Panc1 (cell line): ENCODE results near the gene EXD3. TPM values are rescaled to one million over a fixed set of nuclear protein-coding genes. Genes with fewer than 3 reads are reported as not detected.

Source experiments
- ATAC-seq: fragments of 200-7000 bp; cut with Tn5 transposase; 2 replicates; pipeline ENCODE4 v1.9.1; 2020; ENCODE audit warnings: mild to moderate bottlenecking, moderate library complexity
- BruUV-seq: library from RNA; stranded (reverse); fragments of 400-500 nt; replicated peaks from 2 replicates; lab custom pipeline; 2021; lab: Mats Ljungman, UMichigan
- CTCF ChIA-PET: fragments of 300-600 bp; sonication (Branson Sonifier 250); formaldehyde crosslinking; loops from one replicate; lab custom pipeline; 2022; ENCODE audit warnings: antibody characterized with exemption; lab: Charles Lee
- POLR2A ChIA-PET: fragments of 300-600 bp; sonication (Branson Sonifier 250); formaldehyde crosslinking; loops from one replicate; lab custom pipeline; 2022; ENCODE audit warnings: antibody characterized with exemption; lab: Charles Lee
- DNase-seq: peaks from one replicate; pipeline ENCODE4 v3.0.0-alpha.2; 2010; ENCODE audit warnings: low read depth, low spot score
- H3K27ac ChIP-seq: 2 replicates; pipeline ENCODE4 v1.5.1; 2011; ENCODE audit warnings: mild to moderate bottlenecking, low read length, inconsistent platforms
- H3K27me3 ChIP-seq: fragments of 200-500 bp; sonication (Bioruptor generic); 2 replicates; pipeline ENCODE4 v1.6.0; 2014; ENCODE audit warnings: low read length, inconsistent platforms; ENCODE audit not compliant: control insufficient read depth, insufficient read depth
- H3K36me3 ChIP-seq: fragments of 200-500 bp; sonication (Bioruptor generic); 2 replicates; pipeline ENCODE4 v1.5.1; 2014; ENCODE audit warnings: inconsistent platforms, mild to moderate bottlenecking, low read length, moderate library complexity; ENCODE audit not compliant: control insufficient read depth, insufficient read depth
- H3K4me1 ChIP-seq: 2 replicates; pipeline ENCODE4 v1.5.1; 2011; ENCODE audit warnings: inconsistent platforms, mild to moderate bottlenecking, low read length, moderate library complexity; ENCODE audit not compliant: control insufficient read depth, insufficient read depth
- H3K4me3 ChIP-seq, 2 experiments: 2 replicates each; pipeline ENCODE4 v1.5.1; 2011 to 2012; ENCODE audit warnings: low read depth in 2 of 2, low read length in 2 of 2, mild to moderate bottlenecking in 2 of 2, inconsistent platforms in 1 of 2, moderate library complexity in 1 of 2
- H3K9me3 ChIP-seq: fragments of 200-500 bp; sonication (Bioruptor generic); 2 replicates; pipeline ENCODE4 v1.5.1; 2014; ENCODE audit warnings: low read depth, mild to moderate bottlenecking, inconsistent platforms, low read length, moderate library complexity; ENCODE audit not compliant: control insufficient read depth, insufficient read depth
- POLR2AphosphoS5 ChIP-seq: IDR thresholded peaks from 2 replicates; pipeline ENCODE4 v1.6.1; 2012; ENCODE audit warnings: mild to moderate bottlenecking, low read depth, low read length, moderate library complexity
- SIN3A ChIP-seq: IDR thresholded peaks from 2 replicates; pipeline ENCODE4 v1.6.1; 2012; ENCODE audit warnings: low read depth, mild to moderate bottlenecking, low read length, moderate library complexity, borderline replicate concordance; ENCODE audit not compliant: insufficient read depth
- TCF7L2 ChIP-seq: IDR thresholded peaks from 2 replicates; pipeline ENCODE4 v1.6.1; 2011; ENCODE audit warnings: mild to moderate bottlenecking, low read depth, low read length, inconsistent platforms
- in situ Hi-C: cut with HindIII; loops from 2 replicates; pipeline ENCODE4 v1.10.0; 2016; ENCODE audit warnings: low sequenced_read_pairs, low pct_unique_long_range_greater_than_20kb
- intact Hi-C: fragments of 100-400 bp; cut with micrococcal nuclease; formaldehyde crosslinking; loops from one replicate; pipeline ENCODE4 v1.10.0; 2022; ENCODE audit not compliant: unreplicated experiment
- total RNA-seq: library from RNA; stranded (reverse); gene quantifications from one replicate; pipeline ENCODE4 v1.2.1, GENCODE V29; 2021; ENCODE audit not compliant: unreplicated experiment
- TF ChIP-seq, protein P1 (sequence below): fragments of 450-650 bp; IDR thresholded peaks from 2 replicates; pipeline ENCODE4 v1.5.1; 2017; ENCODE audit warnings: mild to moderate bottlenecking
- TF ChIP-seq, protein P2 (sequence below), 2 experiments: IDR thresholded peaks; 2 replicates each; pipeline ENCODE4 v1.6.1; 2011 to 2012; ENCODE audit warnings: low read depth in 2 of 2, control low read depth in 1 of 2, low read length in 1 of 2, mild to moderate bottlenecking in 1 of 2, moderate library complexity in 1 of 2; ENCODE audit not compliant: insufficient read depth in 1 of 2

Gene EXD3
- total RNA-seq, 1 experiment from 2014 or later, result 9.2 TPM

DNA sequence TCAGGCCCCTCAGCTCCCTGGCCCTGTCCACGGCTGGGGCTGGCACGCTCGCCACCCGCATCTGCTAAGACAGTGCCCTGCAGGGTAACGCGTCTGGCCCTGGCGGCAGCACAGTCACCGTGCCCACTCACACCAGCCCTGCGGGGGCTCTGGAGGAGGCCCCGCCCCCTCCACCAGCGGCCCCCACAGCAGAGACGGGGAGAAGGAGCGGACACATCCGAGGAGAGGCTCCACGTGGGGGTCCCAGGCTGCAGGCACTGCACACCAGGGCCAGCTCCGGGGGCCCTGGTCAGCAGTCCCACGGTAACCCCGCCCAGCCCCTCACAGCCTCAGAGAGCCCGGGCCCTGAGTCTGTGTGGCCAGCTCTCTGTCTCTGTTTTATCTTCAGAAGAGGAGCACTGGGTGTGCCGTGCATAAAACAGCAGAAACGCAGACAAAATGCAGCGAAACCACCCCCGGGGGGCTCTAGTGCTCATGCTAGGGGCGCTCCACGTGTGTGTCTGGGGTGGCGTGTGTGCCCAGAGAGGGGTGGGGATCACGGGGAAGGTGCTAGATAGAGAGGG is 73.4 kb downstream of the EXD3 start:
- no peaks in the 10 kb centered on the region for H3K4me1 ChIP-seq
- no peaks in the 10 kb centered on the region for H3K9me3 ChIP-seq
- H3K27me3 ChIP-seq, result no peaks in the 10 kb centered on the region
- no TSS peak for BruUV-seq
- ChIA-PET CTCF (no interaction called here), POLR2A (no interaction called here)
- DNase-seq (no peak), ATAC-seq (no peak)
- no peaks in the 10 kb centered on the region for H3K36me3 ChIP-seq
- in situ Hi-C loops (no loop called here), intact Hi-C loops (no loop called here)
- TF ChIP-seq, protein P1, sequence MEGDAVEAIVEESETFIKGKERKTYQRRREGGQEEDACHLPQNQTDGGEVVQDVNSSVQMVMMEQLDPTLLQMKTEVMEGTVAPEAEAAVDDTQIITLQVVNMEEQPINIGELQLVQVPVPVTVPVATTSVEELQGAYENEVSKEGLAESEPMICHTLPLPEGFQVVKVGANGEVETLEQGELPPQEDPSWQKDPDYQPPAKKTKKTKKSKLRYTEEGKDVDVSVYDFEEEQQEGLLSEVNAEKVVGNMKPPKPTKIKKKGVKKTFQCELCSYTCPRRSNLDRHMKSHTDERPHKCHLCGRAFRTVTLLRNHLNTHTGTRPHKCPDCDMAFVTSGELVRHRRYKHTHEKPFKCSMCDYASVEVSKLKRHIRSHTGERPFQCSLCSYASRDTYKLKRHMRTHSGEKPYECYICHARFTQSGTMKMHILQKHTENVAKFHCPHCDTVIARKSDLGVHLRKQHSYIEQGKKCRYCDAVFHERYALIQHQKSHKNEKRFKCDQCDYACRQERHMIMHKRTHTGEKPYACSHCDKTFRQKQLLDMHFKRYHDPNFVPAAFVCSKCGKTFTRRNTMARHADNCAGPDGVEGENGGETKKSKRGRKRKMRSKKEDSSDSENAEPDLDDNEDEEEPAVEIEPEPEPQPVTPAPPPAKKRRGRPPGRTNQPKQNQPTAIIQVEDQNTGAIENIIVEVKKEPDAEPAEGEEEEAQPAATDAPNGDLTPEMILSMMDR, result no peak
- TF ChIP-seq POLR2AphosphoS5, result no peak
- no peak for TF ChIP-seq SIN3A
- TF ChIP-seq, protein P2, sequence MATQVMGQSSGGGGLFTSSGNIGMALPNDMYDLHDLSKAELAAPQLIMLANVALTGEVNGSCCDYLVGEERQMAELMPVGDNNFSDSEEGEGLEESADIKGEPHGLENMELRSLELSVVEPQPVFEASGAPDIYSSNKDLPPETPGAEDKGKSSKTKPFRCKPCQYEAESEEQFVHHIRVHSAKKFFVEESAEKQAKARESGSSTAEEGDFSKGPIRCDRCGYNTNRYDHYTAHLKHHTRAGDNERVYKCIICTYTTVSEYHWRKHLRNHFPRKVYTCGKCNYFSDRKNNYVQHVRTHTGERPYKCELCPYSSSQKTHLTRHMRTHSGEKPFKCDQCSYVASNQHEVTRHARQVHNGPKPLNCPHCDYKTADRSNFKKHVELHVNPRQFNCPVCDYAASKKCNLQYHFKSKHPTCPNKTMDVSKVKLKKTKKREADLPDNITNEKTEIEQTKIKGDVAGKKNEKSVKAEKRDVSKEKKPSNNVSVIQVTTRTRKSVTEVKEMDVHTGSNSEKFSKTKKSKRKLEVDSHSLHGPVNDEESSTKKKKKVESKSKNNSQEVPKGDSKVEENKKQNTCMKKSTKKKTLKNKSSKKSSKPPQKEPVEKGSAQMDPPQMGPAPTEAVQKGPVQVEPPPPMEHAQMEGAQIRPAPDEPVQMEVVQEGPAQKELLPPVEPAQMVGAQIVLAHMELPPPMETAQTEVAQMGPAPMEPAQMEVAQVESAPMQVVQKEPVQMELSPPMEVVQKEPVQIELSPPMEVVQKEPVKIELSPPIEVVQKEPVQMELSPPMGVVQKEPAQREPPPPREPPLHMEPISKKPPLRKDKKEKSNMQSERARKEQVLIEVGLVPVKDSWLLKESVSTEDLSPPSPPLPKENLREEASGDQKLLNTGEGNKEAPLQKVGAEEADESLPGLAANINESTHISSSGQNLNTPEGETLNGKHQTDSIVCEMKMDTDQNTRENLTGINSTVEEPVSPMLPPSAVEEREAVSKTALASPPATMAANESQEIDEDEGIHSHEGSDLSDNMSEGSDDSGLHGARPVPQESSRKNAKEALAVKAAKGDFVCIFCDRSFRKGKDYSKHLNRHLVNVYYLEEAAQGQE (IDR thresholded peaks at IDR 0.05; ENCODE audit: insufficient read depth in 1 of 2, low read depth in 2 of 2, low read length in 1 of 2), result no peak
- no peak for TF ChIP-seq TCF7L2
- H3K4me3 ChIP-seq, result no peak overlapping the region
- H3K27ac ChIP-seq, result no peak overlapping the region

GRCh38 chr9:137348769-137349470 is 74.0 kb downstream of the EXD3 start:
- intact Hi-C loops, result no loop called here

More at GRCh38 chr9:137348769-137349470, 74.0 kb downstream of the EXD3 start:
- BruUV-seq, result no TSS peak
- in situ Hi-C loops, result no loop called here
- Histone ChIP-seq H3K4me3 (no peak overlapping the region), H3K4me1 (no peaks in the 10 kb centered on the region), H3K27me3 (no peaks in the 10 kb centered on the region), H3K27ac (no peak overlapping the region), H3K9me3 (no peaks in the 10 kb centered on the region), H3K36me3 (no peaks in the 10 kb centered on the region)
- ChIA-PET CTCF (no interaction called here), POLR2A (no interaction called here)
- TF ChIP-seq SIN3A (no peak), POLR2AphosphoS5 (no peak), TCF7L2 (no peak)
- TF ChIP-seq, protein P1, result no peak
- TF ChIP-seq, protein P2 (IDR thresholded peaks at IDR 0.05; ENCODE audit: insufficient read depth in 1 of 2, low read depth in 2 of 2, low read length in 1 of 2), result no peak
- ATAC-seq, result no peak
- DNase-seq, result no peak
